Measurements from ENCODE around the gene TLE5. TPM values are rescaled to one million over a fixed set of nuclear protein-coding genes. Genes with fewer than 3 reads are reported as not detected.

The TLE5 gene
- total and polyA plus RNA-seq, 10 of the 15 experiments (the other 5 are each of a cell fraction or from before 2014, with no cell fraction given) = 2.5 to 373 (median 154) TPM

DNA sequence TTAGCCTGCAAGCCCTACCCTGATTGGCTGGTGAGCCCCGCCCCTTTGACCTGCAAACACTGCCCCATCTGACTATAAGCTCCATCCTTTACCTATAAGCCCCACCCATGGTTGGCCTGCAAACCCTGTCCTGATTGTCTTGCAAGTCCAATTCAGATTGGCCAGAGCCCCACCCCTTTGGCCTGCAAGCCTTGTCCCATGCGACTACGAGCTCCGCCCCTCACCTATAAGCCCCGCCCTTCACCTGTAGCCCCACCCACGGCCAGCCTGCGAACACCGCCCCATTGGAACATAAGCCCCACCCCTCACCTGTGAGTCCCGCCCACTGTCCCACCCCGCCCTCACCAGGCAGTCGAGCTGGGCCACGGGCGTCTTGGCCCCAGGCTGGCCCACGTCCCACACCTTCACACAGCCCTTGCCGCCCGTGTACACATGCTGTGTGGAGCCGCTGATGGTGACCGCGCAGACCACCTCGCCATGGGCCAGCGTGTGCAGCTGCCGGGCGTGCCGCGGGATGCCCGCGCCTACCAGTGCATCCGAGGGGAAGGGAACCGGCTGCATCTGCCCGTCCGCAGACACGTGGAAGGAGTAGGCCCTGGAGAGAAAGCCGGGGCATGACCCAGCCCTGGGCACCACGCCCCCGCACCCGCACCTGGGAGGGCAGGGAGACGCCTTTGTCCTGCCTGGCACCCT is 56.1 kb downstream of the TLE5 start:
- Histone ChIP-seq H2AFZ (ENCODE audit: control insufficient read depth, low read depth, low read length) (no peak overlapping the region), H3K9me3 (replicated peaks; ENCODE audit: control insufficient read depth, insufficient read depth, low read length) (no peaks in the 10 kb centered on the region), H4K20me1 (ENCODE audit: control insufficient read depth, insufficient read depth) (no peaks in the 10 kb centered on the region), H3K4me2 (ENCODE audit: control insufficient read depth, insufficient read depth) (no peak overlapping the region), H3K4me3 (no peak overlapping the region), H3K9ac (ENCODE audit: control insufficient read depth, insufficient read depth, low read length) (no peak overlapping the region), H3K36me3 (ENCODE audit: control insufficient read depth in 2 of 2, insufficient read depth in 2 of 2, low read length in 1 of 2) (no peaks in the 10 kb centered on the region), H3K79me2 (ENCODE audit: control insufficient read depth, insufficient read depth, low read length) (no peaks in the 10 kb centered on the region), H3K27me3 (replicated peaks in 1 of 2; ENCODE audit: control insufficient read depth in 2 of 2, insufficient read depth in 2 of 2, low read length in 1 of 2) (no peaks in the 10 kb centered on the region), H3K27ac (ENCODE audit: control insufficient read depth, insufficient read depth) (no peak overlapping the region), H3K4me1 (ENCODE audit: control insufficient read depth, insufficient read depth, low read length) (no peaks in the 10 kb centered on the region; the same call in none of the 2 replicates)
- no TSS peak for BruUV-seq (replicated peaks)
- SMC1A ChIA-PET (ENCODE audit: uncharacterized antibody, unreplicated experiment) = no interaction called here
- intact Hi-C loops (cut with micrococcal nuclease; ENCODE audit: unreplicated experiment) (no loop called here), in situ Hi-C loops (cut with MboI) (no loop called here)
- DNase-seq (ENCODE audit: low read depth, low spot score) (no peak), FAIRE-seq (no peak), ATAC-seq (no peak; the same call in 1 of the 3 replicates)
- RAD21 ChIA-PET (ENCODE audit: unreplicated experiment) = no interaction called here
- CTCF ChIA-PET = interaction anchor here (0.6 kb wide), 1 partner anchor 9 kb away, joined by 3 read pairs; no protein-coding TSS in a partner anchor
- WGBS (ENCODE audit: insufficient coverage, insufficient replicate concordance, low lambda C conversion rate, missing lambda C conversion rate) = 78% methylated on average over 35 of the region's 37 CpGs
- POLR2A ChIA-PET = no interaction called here
- no peak for TF ChIP-seq SMARCA5 (IDR thresholded peaks at IDR 0.05)
- no peak for TF ChIP-seq NR2C2 (IDR thresholded peaks at IDR 0.05; ENCODE audit: borderline replicate concordance, control insufficient read depth, insufficient read length, low read depth)
- TF ChIP-seq HDAC6 (IDR thresholded peaks at IDR 0.05; ENCODE audit: unreplicated experiment) = no peak
- TF ChIP-seq KAT2A (conservative IDR thresholded peaks at IDR 0.05; ENCODE audit: control insufficient read depth, low read depth, low read length) = no peak
- TF ChIP-seq, protein P1, sequence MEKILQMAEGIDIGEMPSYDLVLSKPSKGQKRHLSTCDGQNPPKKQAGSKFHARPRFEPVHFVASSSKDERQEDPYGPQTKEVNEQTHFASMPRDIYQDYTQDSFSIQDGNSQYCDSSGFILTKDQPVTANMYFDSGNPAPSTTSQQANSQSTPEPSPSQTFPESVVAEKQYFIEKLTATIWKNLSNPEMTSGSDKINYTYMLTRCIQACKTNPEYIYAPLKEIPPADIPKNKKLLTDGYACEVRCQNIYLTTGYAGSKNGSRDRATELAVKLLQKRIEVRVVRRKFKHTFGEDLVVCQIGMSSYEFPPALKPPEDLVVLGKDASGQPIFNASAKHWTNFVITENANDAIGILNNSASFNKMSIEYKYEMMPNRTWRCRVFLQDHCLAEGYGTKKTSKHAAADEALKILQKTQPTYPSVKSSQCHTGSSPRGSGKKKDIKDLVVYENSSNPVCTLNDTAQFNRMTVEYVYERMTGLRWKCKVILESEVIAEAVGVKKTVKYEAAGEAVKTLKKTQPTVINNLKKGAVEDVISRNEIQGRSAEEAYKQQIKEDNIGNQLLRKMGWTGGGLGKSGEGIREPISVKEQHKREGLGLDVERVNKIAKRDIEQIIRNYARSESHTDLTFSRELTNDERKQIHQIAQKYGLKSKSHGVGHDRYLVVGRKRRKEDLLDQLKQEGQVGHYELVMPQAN (conservative IDR thresholded peaks at IDR 0.05) = no peak
- no peak for TF ChIP-seq FOXK2 (IDR thresholded peaks at IDR 0.05)
- no peak for TF ChIP-seq SIX5 (IDR thresholded peaks at IDR 0.05; ENCODE audit: low read depth, low read length, severe bottlenecking)
- no peak for TF ChIP-seq CHD4 (IDR thresholded peaks at IDR 0.05)
- no peak for TF ChIP-seq HDAC2 (IDR thresholded peaks at IDR 0.05)
- TF ChIP-seq, protein P2, sequence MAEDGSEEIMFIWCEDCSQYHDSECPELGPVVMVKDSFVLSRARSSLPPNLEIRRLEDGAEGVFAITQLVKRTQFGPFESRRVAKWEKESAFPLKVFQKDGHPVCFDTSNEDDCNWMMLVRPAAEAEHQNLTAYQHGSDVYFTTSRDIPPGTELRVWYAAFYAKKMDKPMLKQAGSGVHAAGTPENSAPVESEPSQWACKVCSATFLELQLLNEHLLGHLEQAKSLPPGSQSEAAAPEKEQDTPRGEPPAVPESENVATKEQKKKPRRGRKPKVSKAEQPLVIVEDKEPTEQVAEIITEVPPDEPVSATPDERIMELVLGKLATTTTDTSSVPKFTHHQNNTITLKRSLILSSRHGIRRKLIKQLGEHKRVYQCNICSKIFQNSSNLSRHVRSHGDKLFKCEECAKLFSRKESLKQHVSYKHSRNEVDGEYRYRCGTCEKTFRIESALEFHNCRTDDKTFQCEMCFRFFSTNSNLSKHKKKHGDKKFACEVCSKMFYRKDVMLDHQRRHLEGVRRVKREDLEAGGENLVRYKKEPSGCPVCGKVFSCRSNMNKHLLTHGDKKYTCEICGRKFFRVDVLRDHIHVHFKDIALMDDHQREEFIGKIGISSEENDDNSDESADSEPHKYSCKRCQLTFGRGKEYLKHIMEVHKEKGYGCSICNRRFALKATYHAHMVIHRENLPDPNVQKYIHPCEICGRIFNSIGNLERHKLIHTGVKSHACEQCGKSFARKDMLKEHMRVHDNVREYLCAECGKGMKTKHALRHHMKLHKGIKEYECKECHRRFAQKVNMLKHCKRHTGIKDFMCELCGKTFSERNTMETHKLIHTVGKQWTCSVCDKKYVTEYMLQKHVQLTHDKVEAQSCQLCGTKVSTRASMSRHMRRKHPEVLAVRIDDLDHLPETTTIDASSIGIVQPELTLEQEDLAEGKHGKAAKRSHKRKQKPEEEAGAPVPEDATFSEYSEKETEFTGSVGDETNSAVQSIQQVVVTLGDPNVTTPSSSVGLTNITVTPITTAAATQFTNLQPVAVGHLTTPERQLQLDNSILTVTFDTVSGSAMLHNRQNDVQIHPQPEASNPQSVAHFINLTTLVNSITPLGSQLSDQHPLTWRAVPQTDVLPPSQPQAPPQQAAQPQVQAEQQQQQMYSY (CRISPR knock-in tag; IDR thresholded peaks at IDR 0.05) = no peak
- no peak for TF ChIP-seq MEF2A (IDR thresholded peaks at IDR 0.05; ENCODE audit: insufficient read depth, low read depth, low read length)
- TF ChIP-seq, protein P3, sequence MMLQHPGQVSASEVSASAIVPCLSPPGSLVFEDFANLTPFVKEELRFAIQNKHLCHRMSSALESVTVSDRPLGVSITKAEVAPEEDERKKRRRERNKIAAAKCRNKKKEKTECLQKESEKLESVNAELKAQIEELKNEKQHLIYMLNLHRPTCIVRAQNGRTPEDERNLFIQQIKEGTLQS (IDR thresholded peaks at IDR 0.05; ENCODE audit: borderline replicate concordance, extremely low read depth, low read depth, low read length) = no peak
- TF ChIP-seq, protein P4, sequence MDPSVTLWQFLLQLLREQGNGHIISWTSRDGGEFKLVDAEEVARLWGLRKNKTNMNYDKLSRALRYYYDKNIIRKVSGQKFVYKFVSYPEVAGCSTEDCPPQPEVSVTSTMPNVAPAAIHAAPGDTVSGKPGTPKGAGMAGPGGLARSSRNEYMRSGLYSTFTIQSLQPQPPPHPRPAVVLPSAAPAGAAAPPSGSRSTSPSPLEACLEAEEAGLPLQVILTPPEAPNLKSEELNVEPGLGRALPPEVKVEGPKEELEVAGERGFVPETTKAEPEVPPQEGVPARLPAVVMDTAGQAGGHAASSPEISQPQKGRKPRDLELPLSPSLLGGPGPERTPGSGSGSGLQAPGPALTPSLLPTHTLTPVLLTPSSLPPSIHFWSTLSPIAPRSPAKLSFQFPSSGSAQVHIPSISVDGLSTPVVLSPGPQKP (IDR thresholded peaks at IDR 0.05; ENCODE audit: low read depth, low read length) = no peak
- no peak for TF ChIP-seq NFYA (IDR thresholded peaks at IDR 0.05; ENCODE audit: borderline replicate concordance, low read depth, low read length)

All from GM12878 (cell line).